HepG2 (cell line): ENCODE data around the gene FOXR1. TPM values are rescaled to one million over a fixed set of nuclear protein-coding genes. Genes with fewer than 3 reads are reported as not detected.

Experiments
- ARID2 ChIP-seq: sonication (generic); formaldehyde crosslinking; IDR thresholded peaks from 2 replicates; pipeline ENCODE4 v1.8.1; 2022; ENCODE audit warnings: mild to moderate bottlenecking, missing genetic modification reagents, borderline replicate concordance
- BORCS8-MEF2B ChIP-seq: sonication (generic); formaldehyde crosslinking; IDR thresholded peaks from 2 replicates; pipeline ENCODE4 v1.8.0; 2022; ENCODE audit warnings: mild to moderate bottlenecking, missing genetic modification reagents
- CBX1 ChIP-seq: IDR thresholded peaks from one replicate; pipeline ENCODE4 v1.6.1; 2016; ENCODE audit warnings: antibody characterized with exemption, low read depth
- GATAD1 ChIP-seq: IDR thresholded peaks from 2 replicates; pipeline ENCODE4 v1.6.1; 2016; ENCODE audit warnings: missing genetic modification reagents, missing compliant biosample characterization
- NFE2L2 ChIP-seq: fragments of 150-350 bp; IDR thresholded peaks from 2 replicates; pipeline ENCODE4 v1.6.1; 2014; ENCODE audit warnings: low read length
- SP5 ChIP-seq: IDR thresholded peaks from 2 replicates; pipeline ENCODE4 v1.6.1; 2016; ENCODE audit warnings: low read depth, borderline replicate concordance
- ZBTB1 ChIP-seq: sonication (generic); formaldehyde crosslinking; IDR thresholded peaks from 2 replicates; pipeline ENCODE4 v1.4.0; 2020; ENCODE audit warnings: missing genetic modification reagents, borderline replicate concordance
- ZFP36 ChIP-seq: fragments of 150-350 bp; IDR thresholded peaks from 2 replicates; pipeline ENCODE4 v1.6.1; 2018; ENCODE audit warnings: borderline replicate concordance, low read length, low read depth; ENCODE audit not compliant: partially characterized antibody
- ZNF205 ChIP-seq: IDR thresholded peaks from 2 replicates; pipeline ENCODE4 v1.6.1; 2018; ENCODE audit warnings: missing biosample characterization, missing genetic modification reagents
- ZNF251 ChIP-seq: sonication (generic); formaldehyde crosslinking; IDR thresholded peaks from 2 replicates; pipeline ENCODE4 v1.9.0; 2021; ENCODE audit warnings: mild to moderate bottlenecking, missing genetic modification reagents
- ZNF615 ChIP-seq: sonication (generic); formaldehyde crosslinking; IDR thresholded peaks from 2 replicates; pipeline ENCODE4 v1.5.0; 2020; ENCODE audit warnings: mild to moderate bottlenecking, missing genetic modification reagents, borderline replicate concordance
- ZNF782 ChIP-seq: sonication (generic); formaldehyde crosslinking; IDR thresholded peaks from 2 replicates; pipeline ENCODE4 v1.4.0; 2020; ENCODE audit warnings: missing genetic modification reagents, mild to moderate bottlenecking, borderline replicate concordance
- polyA plus RNA-seq, 8 experiments: library from polyadenylated mRNA; depleted of rRNA in 3 of 8; stranded (reverse) in 7 of 8; unstranded in 1 of 8; fragments of >200 nt; fragmentation: Illumina TruSeq in 4 of 8; extraction: Trizol in 4 of 8; gene quantifications; 2 replicates each; pipeline versions ENCODE4 v1.2.1 to v1.2.3, GENCODE V29; 2011 to 2016; ENCODE audit warnings: low read depth in 4 of 8, missing spikeins in 1 of 8, mixed read lengths in 1 of 8; ENCODE audit not compliant: insufficient read depth in 1 of 8
- total RNA-seq, 5 experiments: library from RNA; depleted of rRNA; stranded (reverse); fragments of >200 nt; fragmentation: Illumina TruSeq; extraction: Trizol; gene quantifications; 2 replicates each; pipeline ENCODE4 v1.2.3, GENCODE V29; 2016; ENCODE audit warnings: low read depth in 1 of 5
- TF ChIP-seq, protein P1 (sequence below): sonication (generic); formaldehyde crosslinking; conservative IDR thresholded peaks from 2 replicates; pipeline ENCODE4 v1.8.0; 2022; ENCODE audit warnings: mild to moderate bottlenecking, moderate library complexity, missing genetic modification reagents
- TF ChIP-seq, protein P2 (sequence below): sonication (generic); formaldehyde crosslinking; IDR thresholded peaks from one replicate; pipeline ENCODE4 v1.5.1; 2020; ENCODE audit warnings: mild to moderate bottlenecking, missing genetic modification reagents; ENCODE audit errors: not compliant biosample characterization
- TF ChIP-seq, protein P3 (sequence below): sonication (generic); formaldehyde crosslinking; IDR thresholded peaks from 2 replicates; pipeline ENCODE4 v1.8.1; 2023; ENCODE audit warnings: missing genetic modification reagents, inconsistent platforms, borderline replicate concordance
- TF ChIP-seq, protein P4 (sequence below): sonication (generic); formaldehyde crosslinking; IDR thresholded peaks from 2 replicates; pipeline ENCODE4 v1.4.0; 2020; ENCODE audit warnings: missing genetic modification reagents

Gene FOXR1
- total and polyA plus RNA-seq, 2 of the 13 experiments (the other 11 are each of a cell fraction or from before 2014, with no cell fraction given) = not detected

DNA sequence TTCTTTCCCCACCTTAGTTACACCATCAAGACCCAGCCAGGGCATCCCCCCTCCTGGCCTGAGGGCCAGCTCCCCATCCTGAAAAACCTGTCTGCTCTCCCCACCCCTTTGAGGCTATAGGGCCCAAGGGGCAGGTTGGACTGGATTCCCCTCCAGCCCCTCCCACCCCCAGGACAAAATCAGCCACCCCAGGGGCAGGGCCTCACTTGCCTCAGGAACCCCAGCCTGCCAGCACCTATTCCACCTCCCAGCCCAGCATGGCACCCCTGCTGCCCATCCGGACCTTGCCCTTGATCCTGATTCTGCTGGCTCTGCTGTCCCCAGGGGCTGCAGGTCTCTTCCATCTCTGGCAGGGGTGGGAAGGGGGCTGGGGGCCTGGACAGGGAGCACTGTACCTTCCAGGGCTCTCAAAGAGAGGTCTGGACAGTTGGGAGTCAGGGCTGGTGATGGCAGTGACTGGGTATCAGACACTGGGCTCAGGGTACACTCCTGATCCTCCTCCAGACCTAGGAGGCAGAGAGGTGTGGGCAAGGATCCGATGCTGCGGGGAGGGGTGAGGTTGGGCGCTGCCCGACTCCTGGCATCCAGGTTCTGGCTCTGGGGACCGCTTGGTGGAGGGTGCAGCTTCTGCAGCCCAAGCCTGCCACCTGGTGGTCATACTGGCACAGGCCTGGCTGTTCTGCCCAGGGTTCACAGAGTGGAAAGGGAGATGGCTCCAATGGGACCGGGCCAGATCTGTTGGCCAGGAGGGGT lies 15.3 kb upstream of the FOXR1 start, which contains the start of gene UPK2 (continued):
- 0 out of 2 replicates have a peak, but pooled peaks have one; percentile 46 for TF ChIP-seq ZNF782 (CRISPR knock-in tag)
- TF ChIP-seq, protein P1, sequence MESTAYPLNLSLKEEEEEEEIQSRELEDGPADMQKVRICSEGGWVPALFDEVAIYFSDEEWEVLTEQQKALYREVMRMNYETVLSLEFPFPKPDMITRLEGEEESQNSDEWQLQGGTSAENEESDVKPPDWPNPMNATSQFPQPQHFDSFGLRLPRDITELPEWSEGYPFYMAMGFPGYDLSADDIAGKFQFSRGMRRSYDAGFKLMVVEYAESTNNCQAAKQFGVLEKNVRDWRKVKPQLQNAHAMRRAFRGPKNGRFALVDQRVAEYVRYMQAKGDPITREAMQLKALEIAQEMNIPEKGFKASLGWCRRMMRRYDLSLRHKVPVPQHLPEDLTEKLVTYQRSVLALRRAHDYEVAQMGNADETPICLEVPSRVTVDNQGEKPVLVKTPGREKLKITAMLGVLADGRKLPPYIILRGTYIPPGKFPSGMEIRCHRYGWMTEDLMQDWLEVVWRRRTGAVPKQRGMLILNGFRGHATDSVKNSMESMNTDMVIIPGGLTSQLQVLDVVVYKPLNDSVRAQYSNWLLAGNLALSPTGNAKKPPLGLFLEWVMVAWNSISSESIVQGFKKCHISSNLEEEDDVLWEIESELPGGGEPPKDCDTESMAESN = no peak
- no peak for TF ChIP-seq ZBTB1 (CRISPR knock-in tag)
- TF ChIP-seq, protein P2, sequence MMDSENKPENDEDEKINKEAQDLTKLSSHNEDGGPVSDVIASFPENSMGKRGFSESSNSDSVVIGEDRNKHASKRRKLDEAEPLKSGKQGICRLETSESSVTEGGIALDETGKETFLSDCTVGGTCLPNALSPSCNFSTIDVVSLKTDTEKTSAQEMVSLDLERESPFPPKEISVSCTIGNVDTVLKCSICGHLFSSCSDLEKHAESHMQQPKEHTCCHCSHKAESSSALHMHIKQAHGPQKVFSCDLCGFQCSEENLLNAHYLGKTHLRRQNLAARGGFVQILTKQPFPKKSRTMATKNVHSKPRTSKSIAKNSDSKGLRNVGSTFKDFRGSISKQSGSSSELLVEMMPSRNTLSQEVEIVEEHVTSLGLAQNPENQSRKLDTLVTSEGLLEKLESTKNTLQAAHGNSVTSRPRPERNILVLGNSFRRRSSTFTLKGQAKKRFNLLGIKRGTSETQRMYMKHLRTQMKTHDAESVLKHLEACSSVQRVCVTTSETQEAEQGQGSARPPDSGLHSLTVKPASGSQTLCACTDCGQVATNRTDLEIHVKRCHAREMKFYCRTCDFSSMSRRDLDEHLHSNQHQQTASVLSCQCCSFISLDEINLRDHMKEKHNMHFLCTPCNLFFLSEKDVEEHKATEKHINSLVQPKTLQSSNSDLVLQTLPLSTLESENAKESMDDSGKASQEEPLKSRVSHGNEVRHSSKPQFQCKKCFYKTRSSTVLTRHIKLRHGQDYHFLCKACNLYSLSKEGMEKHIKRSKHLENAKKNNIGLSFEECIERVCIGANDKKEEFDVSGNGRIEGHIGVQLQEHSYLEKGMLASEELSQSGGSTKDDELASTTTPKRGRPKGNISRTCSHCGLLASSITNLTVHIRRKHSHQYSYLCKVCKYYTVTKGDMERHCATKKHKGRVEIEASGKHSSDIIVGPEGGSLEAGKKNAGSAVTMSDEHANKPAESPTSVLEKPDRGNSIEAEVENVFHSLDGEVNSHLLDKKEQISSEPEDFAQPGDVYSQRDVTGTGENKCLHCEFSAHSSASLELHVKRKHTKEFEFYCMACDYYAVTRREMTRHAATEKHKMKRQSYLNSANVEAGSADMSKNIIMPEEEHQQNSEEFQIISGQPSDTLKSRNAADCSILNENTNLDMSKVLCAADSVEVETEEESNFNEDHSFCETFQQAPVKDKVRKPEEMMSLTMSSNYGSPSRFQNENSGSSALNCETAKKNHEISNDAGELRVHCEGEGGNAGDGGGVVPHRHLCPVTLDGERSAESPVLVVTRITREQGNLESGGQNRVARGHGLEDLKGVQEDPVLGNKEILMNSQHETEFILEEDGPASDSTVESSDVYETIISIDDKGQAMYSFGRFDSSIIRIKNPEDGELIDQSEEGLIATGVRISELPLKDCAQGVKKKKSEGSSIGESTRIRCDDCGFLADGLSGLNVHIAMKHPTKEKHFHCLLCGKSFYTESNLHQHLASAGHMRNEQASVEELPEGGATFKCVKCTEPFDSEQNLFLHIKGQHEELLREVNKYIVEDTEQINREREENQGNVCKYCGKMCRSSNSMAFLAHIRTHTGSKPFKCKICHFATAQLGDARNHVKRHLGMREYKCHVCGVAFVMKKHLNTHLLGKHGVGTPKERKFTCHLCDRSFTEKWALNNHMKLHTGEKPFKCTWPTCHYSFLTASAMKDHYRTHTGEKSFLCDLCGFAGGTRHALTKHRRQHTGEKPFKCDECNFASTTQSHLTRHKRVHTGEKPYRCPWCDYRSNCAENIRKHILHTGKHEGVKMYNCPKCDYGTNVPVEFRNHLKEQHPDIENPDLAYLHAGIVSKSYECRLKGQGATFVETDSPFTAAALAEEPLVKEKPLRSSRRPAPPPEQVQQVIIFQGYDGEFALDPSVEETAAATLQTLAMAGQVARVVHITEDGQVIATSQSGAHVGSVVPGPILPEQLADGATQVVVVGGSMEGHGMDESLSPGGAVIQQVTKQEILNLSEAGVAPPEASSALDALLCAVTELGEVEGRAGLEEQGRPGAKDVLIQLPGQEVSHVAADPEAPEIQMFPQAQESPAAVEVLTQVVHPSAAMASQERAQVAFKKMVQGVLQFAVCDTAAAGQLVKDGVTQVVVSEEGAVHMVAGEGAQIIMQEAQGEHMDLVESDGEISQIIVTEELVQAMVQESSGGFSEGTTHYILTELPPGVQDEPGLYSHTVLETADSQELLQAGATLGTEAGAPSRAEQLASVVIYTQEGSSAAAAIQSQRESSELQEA (CRISPR knock-in tag) = no peak
- TF ChIP-seq NFE2L2 = no peak
- TF ChIP-seq GATAD1 = 0 out of 2 replicates have a peak, but pooled peaks have one; percentile 42
- TF ChIP-seq ZFP36 = peak; percentile 47
- TF ChIP-seq ZNF251 (CRISPR knock-in tag) = no peak
- TF ChIP-seq, protein P3, sequence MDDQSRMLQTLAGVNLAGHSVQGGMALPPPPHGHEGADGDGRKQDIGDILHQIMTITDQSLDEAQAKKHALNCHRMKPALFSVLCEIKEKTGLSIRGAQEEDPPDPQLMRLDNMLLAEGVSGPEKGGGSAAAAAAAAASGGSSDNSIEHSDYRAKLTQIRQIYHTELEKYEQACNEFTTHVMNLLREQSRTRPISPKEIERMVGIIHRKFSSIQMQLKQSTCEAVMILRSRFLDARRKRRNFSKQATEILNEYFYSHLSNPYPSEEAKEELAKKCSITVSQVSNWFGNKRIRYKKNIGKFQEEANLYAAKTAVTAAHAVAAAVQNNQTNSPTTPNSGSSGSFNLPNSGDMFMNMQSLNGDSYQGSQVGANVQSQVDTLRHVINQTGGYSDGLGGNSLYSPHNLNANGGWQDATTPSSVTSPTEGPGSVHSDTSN (CRISPR knock-in tag) = no peak
- TF ChIP-seq SP5 = no peak
- no peak for TF ChIP-seq CBX1
- 0 out of 2 replicates have a peak, but pooled peaks have one; percentile 29 for TF ChIP-seq BORCS8-MEF2B (CRISPR knock-in tag)
- TF ChIP-seq, protein P4, sequence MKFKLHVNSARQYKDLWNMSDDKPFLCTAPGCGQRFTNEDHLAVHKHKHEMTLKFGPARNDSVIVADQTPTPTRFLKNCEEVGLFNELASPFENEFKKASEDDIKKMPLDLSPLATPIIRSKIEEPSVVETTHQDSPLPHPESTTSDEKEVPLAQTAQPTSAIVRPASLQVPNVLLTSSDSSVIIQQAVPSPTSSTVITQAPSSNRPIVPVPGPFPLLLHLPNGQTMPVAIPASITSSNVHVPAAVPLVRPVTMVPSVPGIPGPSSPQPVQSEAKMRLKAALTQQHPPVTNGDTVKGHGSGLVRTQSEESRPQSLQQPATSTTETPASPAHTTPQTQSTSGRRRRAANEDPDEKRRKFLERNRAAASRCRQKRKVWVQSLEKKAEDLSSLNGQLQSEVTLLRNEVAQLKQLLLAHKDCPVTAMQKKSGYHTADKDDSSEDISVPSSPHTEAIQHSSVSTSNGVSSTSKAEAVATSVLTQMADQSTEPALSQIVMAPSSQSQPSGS (CRISPR knock-in tag) = peak; percentile 38; the same call in 1 of the 2 replicates
- no peak for TF ChIP-seq ZNF615 (CRISPR knock-in tag)
- TF ChIP-seq ZNF205 (CRISPR knock-in tag) = peak; percentile 56; the same call in 1 of the 2 replicates
- no peak for TF ChIP-seq ARID2 (CRISPR knock-in tag)
